ENCODE measurements around the gene LRRC47. TPM values are rescaled to one million over a fixed set of nuclear protein-coding genes. Genes with fewer than 3 reads are reported as not detected.

LRRC47 gene
- total RNA-seq, 1 experiment from 2014 or later, result 65.1 TPM

- H4K8ac ChIP-seq (replicated peaks; ENCODE audit: insufficient read length, low read depth, low read length), result no peak overlapping the region
- Mint-ChIP-seq H3K27ac (no peak overlapping the region), H3K4me1 (peaks cover 19 to 31% of the 10 kb centered on the region in 2 experiments), H3K27me3 (ENCODE audit: low read depth) (peaks cover 22% of the 10 kb centered on the region), H3K9me3 (peaks cover 5 to 14% of the 10 kb centered on the region in 2 experiments; a peak in 4 of 5 replicates), H3K4me3 (peak overlapping the region; percentile 62 to 80), H3K36me3 (ENCODE audit: insufficient read depth in 1 of 3, low read depth in 3 of 3) (peaks cover 2 to 15% (median 5%) of the 10 kb centered on the region in 3 experiments; a peak in 4 of 7 replicates)
- DNase-seq, result peak; percentile 98
- H3K27me3 ChIP-seq (ENCODE audit: insufficient read depth, low read length), result no peaks in the 10 kb centered on the region
- H3K27ac ChIP-seq (ENCODE audit: insufficient read length, low read depth, low read length), result no peak overlapping the region
- H3K14ac ChIP-seq (ENCODE audit: insufficient read depth, low read length), result no peak overlapping the region; the same call in 1 of the 2 replicates
- no peaks in the 10 kb centered on the region for H3K9me3 ChIP-seq (ENCODE audit: control insufficient read depth, low read depth, low read length)
- H3K4me1 ChIP-seq (ENCODE audit: insufficient read depth, low read length), result no peaks in the 10 kb centered on the region; the same call in 1 of the 2 replicates
- no peak overlapping the region for H3K9ac ChIP-seq (ENCODE audit: extremely low read depth, insufficient read length, low read length)
- H3K23me2 ChIP-seq (ENCODE audit: insufficient read length, low read depth, low read length, poor library complexity, severe bottlenecking), result peaks cover 11% of the 10 kb centered on the region
- no peak overlapping the region for H4K91ac ChIP-seq (ENCODE audit: insufficient read length, low read depth, low read length)
- H2BK15ac ChIP-seq (ENCODE audit: low read depth, low read length), result no peak overlapping the region
- no peak overlapping the region for H2AFZ ChIP-seq (ENCODE audit: low read length)
- H3K79me2 ChIP-seq (ENCODE audit: insufficient read depth, low read length), result no peaks in the 10 kb centered on the region
- H2AK5ac ChIP-seq (ENCODE audit: insufficient read length, low read length), result no peak overlapping the region
- no CpG with 5 or more reads among the region's 61 CpGs for WGBS (ENCODE audit: extremely low coverage, insufficient read length, low lambda C conversion rate)
- no peak overlapping the region for H2BK5ac ChIP-seq (ENCODE audit: insufficient read length, low read length)
- H4K5ac ChIP-seq (ENCODE audit: insufficient read length, low read depth, low read length), result no peak overlapping the region
- no peak overlapping the region for H3K4ac ChIP-seq (ENCODE audit: low read depth, low read length)
- no peak overlapping the region for H3T11ph ChIP-seq (ENCODE audit: low read length)
- no peak overlapping the region for H2BK120ac ChIP-seq (ENCODE audit: low read depth, low read length, poor library complexity, severe bottlenecking)
- no peak overlapping the region for H3K18ac ChIP-seq (ENCODE audit: insufficient read length, low read depth, low read length)
- no peaks in the 10 kb centered on the region for H4K20me1 ChIP-seq (ENCODE audit: control insufficient read depth, insufficient read depth, insufficient read length)
- no peak for TF ChIP-seq CTCF (conservative IDR thresholded peaks at IDR 0.05)
- no peak overlapping the region for H3K23ac ChIP-seq (ENCODE audit: insufficient read length, low read depth, low read length)
- H3K56ac ChIP-seq (ENCODE audit: insufficient read length, low read depth, low read length), result no peak overlapping the region
- H2BK12ac ChIP-seq (ENCODE audit: insufficient read length, low read depth, low read length), result no peak overlapping the region
- peak overlapping the region; percentile 46 for H3K4me2 ChIP-seq (ENCODE audit: insufficient read depth, insufficient read length, low read length)
- H2BK20ac ChIP-seq (ENCODE audit: low read depth, low read length, poor library complexity, severe bottlenecking), result no peak overlapping the region
- H3K79me1 ChIP-seq (ENCODE audit: insufficient read depth, low read depth, low read length, poor library complexity, severe bottlenecking), result no peaks in the 10 kb centered on the region
Measured at GRCh38 chr1:3772027-3772714, 24.1 kb downstream of the LRRC47 start.
